ENCODE measurements around the gene TRIM36. TPM values are rescaled to one million over a fixed set of nuclear protein-coding genes. Genes with fewer than 3 reads are reported as not detected.

Gene TRIM36
- polyA plus RNA-seq, 1 donor (not counting 4 experiments of a cell fraction or from before 2014, with no cell fraction given) = 2.4 TPM

- no peak for DNase-seq (ENCODE audit: low read depth, low spot score)
- dilution Hi-C loops (cut with MboI; ENCODE audit: extremely low pct_ligation_motif_present, low sequenced_read_pairs) = no loop called here
- no peak overlapping the region for H2AFZ ChIP-seq (ENCODE audit: control insufficient read depth, low read length)
- peak overlapping the region; percentile 84 for H3K4me2 ChIP-seq (ENCODE audit: control insufficient read depth, extremely low read depth, insufficient read depth, low read depth, low read length)
- H4K20me1 ChIP-seq (ENCODE audit: control insufficient read depth, extremely low read depth, insufficient read depth, low read length) = peaks cover 2% of the 10 kb centered on the region
- TF ChIP-seq EZH2 (IDR thresholded peaks at IDR 0.05; ENCODE audit: low read length) (peak; percentile 74), CTCF (optimal IDR thresholded peaks at IDR 0.05 in 1 of 3, IDR thresholded peaks at IDR 0.05 in 1 of 3, conservative IDR thresholded peaks at IDR 0.05 in 1 of 3; ENCODE audit: extremely low read depth in 1 of 3, insufficient read depth in 2 of 3, low read length in 3 of 3) (no peak)
- peaks cover 6% of the 10 kb centered on the region for H3K4me1 ChIP-seq (ENCODE audit: control insufficient read depth, extremely low read depth, insufficient read depth, low read length)
- no peaks in the 10 kb centered on the region for H3K9me3 ChIP-seq (ENCODE audit: control insufficient read depth, low read depth, low read length)
- H3K27me3 ChIP-seq (ENCODE audit: control insufficient read depth, extremely low read depth, insufficient read depth, low read length) = peaks cover 51% of the 10 kb centered on the region
- FAIRE-seq = no peak
- no peak overlapping the region for H3K27ac ChIP-seq (ENCODE audit: control insufficient read depth, insufficient read depth, low read length)
- H3K9me1 ChIP-seq (ENCODE audit: control insufficient read depth, extremely low read depth, insufficient read depth, low read length) = no peaks in the 10 kb centered on the region
- H3K4me3 ChIP-seq (ENCODE audit: control insufficient read depth in 2 of 3, extremely low read depth in 1 of 3, insufficient read depth in 2 of 3, low read depth in 1 of 3, low read length in 3 of 3) = peak overlapping the region in 1 of 3 experiments; percentile 70
- H3K36me3 ChIP-seq (ENCODE audit: control insufficient read depth in 2 of 2, extremely low read depth in 1 of 2, insufficient read depth in 2 of 2, low read length in 2 of 2) = no peaks in the 10 kb centered on the region
- no peaks in the 10 kb centered on the region for H3K79me2 ChIP-seq (ENCODE audit: control insufficient read depth, insufficient read depth, low read length)
- no peak overlapping the region for H3K9ac ChIP-seq (ENCODE audit: control insufficient read depth, extremely low read depth, insufficient read depth, low read length)
Observed at GRCh38 chr5:115179030-115179393, 9.3 kb upstream of the TRIM36 start.

GRCh38 chr5:115170929-115171510 is 1.3 kb upstream of the TRIM36 start:
- FAIRE-seq (no peak), DNase-seq (ENCODE audit: low read depth, low spot score) (no peak)
- no peak overlapping the region for H3K9ac ChIP-seq (ENCODE audit: control insufficient read depth, extremely low read depth, insufficient read depth, low read length)
- peaks cover 12% of the 10 kb centered on the region for H3K4me1 ChIP-seq (ENCODE audit: control insufficient read depth, extremely low read depth, insufficient read depth, low read length)
- H2AFZ ChIP-seq (ENCODE audit: control insufficient read depth, low read length) = no peak overlapping the region
- H3K9me1 ChIP-seq (ENCODE audit: control insufficient read depth, extremely low read depth, insufficient read depth, low read length) = no peaks in the 10 kb centered on the region
- H3K9me3 ChIP-seq (ENCODE audit: control insufficient read depth, low read depth, low read length) = no peaks in the 10 kb centered on the region
- peaks cover 16% of the 10 kb centered on the region for H3K27me3 ChIP-seq (ENCODE audit: control insufficient read depth, extremely low read depth, insufficient read depth, low read length)
- H3K79me2 ChIP-seq (ENCODE audit: control insufficient read depth, insufficient read depth, low read length) = no peaks in the 10 kb centered on the region
- H3K4me2 ChIP-seq (ENCODE audit: control insufficient read depth, extremely low read depth, insufficient read depth, low read depth, low read length) = peak overlapping the region; percentile 72
- dilution Hi-C loops (cut with MboI; ENCODE audit: extremely low pct_ligation_motif_present, low sequenced_read_pairs) = no loop called here
- H3K36me3 ChIP-seq (ENCODE audit: control insufficient read depth in 2 of 2, extremely low read depth in 1 of 2, insufficient read depth in 2 of 2, low read length in 2 of 2) = no peaks in the 10 kb centered on the region
- no peak overlapping the region for H3K27ac ChIP-seq (ENCODE audit: control insufficient read depth, insufficient read depth, low read length)
- TF ChIP-seq CTCF (optimal IDR thresholded peaks at IDR 0.05 in 1 of 3, IDR thresholded peaks at IDR 0.05 in 1 of 3, conservative IDR thresholded peaks at IDR 0.05 in 1 of 3; ENCODE audit: extremely low read depth in 1 of 3, insufficient read depth in 2 of 3, low read length in 3 of 3) (no peak), EZH2 (IDR thresholded peaks at IDR 0.05; ENCODE audit: low read length) (no peak)
- no peaks in the 10 kb centered on the region for H4K20me1 ChIP-seq (ENCODE audit: control insufficient read depth, extremely low read depth, insufficient read depth, low read length)
- peak overlapping the region in 1 of 3 experiments; percentile 61 for H3K4me3 ChIP-seq (ENCODE audit: control insufficient read depth in 2 of 3, extremely low read depth in 1 of 3, insufficient read depth in 2 of 3, low read depth in 1 of 3, low read length in 3 of 3)
